ENCODE results near the gene MOCOS.

GRCh38 chr18:36196238-36196995 is 9.1 kb downstream of the MOCOS start:
- no peak for TF ChIP-seq POLR2A (IDR thresholded peaks at IDR 0.05)
- no peak for TF ChIP-seq CTCF (IDR thresholded peaks at IDR 0.05 in 4 of 5, conservative IDR thresholded peaks at IDR 0.05 in 1 of 5)
